Common myeloid progenitor, CD34-positive (primary cell): Measurements from ENCODE around the gene DAPK2.
A peak's percentile ranks its signal among the peaks of the same experiment; 100 is the strongest.
"Not testable (repeated sequence)": the region's sequence is repeated elsewhere in the genome, so short reads cannot be mapped to it uniquely, and the experiment has no call there.

Experiments used
- CTCF ChIA-PET: fragments of 350-600 bp; sonication (Branson Sonifier 250); formaldehyde crosslinking; loops from one replicate; lab custom pipeline; 2021; ENCODE audit warnings: antibody characterized with exemption; lab: Charles Lee
- POLR2A ChIA-PET: fragments of 350-600 bp; sonication (Branson Sonifier 250); formaldehyde crosslinking; loops from one replicate; lab custom pipeline; 2021; ENCODE audit warnings: antibody characterized with exemption; lab: Charles Lee
- DNase-seq, 3 donors: peaks; one replicate each; pipeline versions ENCODE4 v3.0.0 to v3.0.0-alpha.2; 2013
- H3K27ac ChIP-seq, 2 experiments: 1 replicate in 1 of 2; 2 replicates in 1 of 2; pipeline ENCODE4 v1.7.0; 2013; ENCODE audit warnings: inconsistent platforms in 2 of 2, low read length in 2 of 2, mild to moderate bottlenecking in 2 of 2, low read depth in 1 of 2, moderate library complexity in 1 of 2; ENCODE audit not compliant: severe bottlenecking in 2 of 2, insufficient read depth in 1 of 2, poor library complexity in 1 of 2
- H3K27me3 ChIP-seq, 5 experiments: replicated peaks in 2 of 5; 1 replicate in 3 of 5; 2 replicates in 2 of 5; pipeline versions ENCODE4 v1.6.1 to v1.7.0; 2013; ENCODE audit warnings: low read length in 4 of 5, mild to moderate bottlenecking in 2 of 5, moderate library complexity in 2 of 5, inconsistent platforms in 1 of 5; ENCODE audit not compliant: insufficient read depth in 5 of 5, control insufficient read depth in 4 of 5
- H3K36me3 ChIP-seq, 4 experiments: 1 replicate in 2 of 4; 2 replicates in 2 of 4; pipeline versions ENCODE4 v1.6.1 to v1.7.0; 2013; ENCODE audit warnings: low read length in 3 of 4, control low read depth in 1 of 4, mild to moderate bottlenecking in 1 of 4; ENCODE audit not compliant: control insufficient read depth in 4 of 4, insufficient read depth in 4 of 4
- H3K4me1 ChIP-seq, 4 experiments: 1 replicate in 3 of 4; 2 replicates in 1 of 4; pipeline versions ENCODE4 v1.6.1 to v1.7.1; 2013; ENCODE audit warnings: low read length in 3 of 4, mild to moderate bottlenecking in 3 of 4, control low read depth in 1 of 4, inconsistent platforms in 1 of 4, moderate library complexity in 1 of 4; ENCODE audit not compliant: control insufficient read depth in 4 of 4, insufficient read depth in 4 of 4; ENCODE audit errors: control extremely low read depth in 1 of 4
- H3K4me3 ChIP-seq, 7 experiments: 1 replicate in 4 of 7; 2 replicates in 3 of 7; pipeline versions ENCODE4 v1.5.1 to v1.7.0; 2013; ENCODE audit warnings: mild to moderate bottlenecking in 7 of 7, low read length in 6 of 7, moderate library complexity in 6 of 7, inconsistent platforms in 2 of 7, low read depth in 2 of 7, control low read depth in 1 of 7; ENCODE audit not compliant: insufficient read depth in 4 of 7, control insufficient read depth in 1 of 7; ENCODE audit errors: extremely low read depth in 1 of 7
- H3K9me3 ChIP-seq, 5 experiments: 1 replicate in 4 of 5; 2 replicates in 1 of 5; pipeline versions ENCODE4 v1.6.1 to v1.7.1; 2013; ENCODE audit warnings: low read length in 4 of 5, mild to moderate bottlenecking in 2 of 5, inconsistent platforms in 1 of 5, low read depth in 1 of 5, moderate library complexity in 1 of 5; ENCODE audit not compliant: control insufficient read depth in 4 of 5, insufficient read depth in 2 of 5; ENCODE audit errors: control extremely low read depth in 1 of 5
- WGBS: methylation state at CpG from one replicate; pipeline ENCODE4 v1.1.5; 2013; ENCODE audit not compliant: insufficient coverage; 5-methylcytosine and 5-hydroxymethylcytosine counted together

The DAPK2 gene

DNA sequence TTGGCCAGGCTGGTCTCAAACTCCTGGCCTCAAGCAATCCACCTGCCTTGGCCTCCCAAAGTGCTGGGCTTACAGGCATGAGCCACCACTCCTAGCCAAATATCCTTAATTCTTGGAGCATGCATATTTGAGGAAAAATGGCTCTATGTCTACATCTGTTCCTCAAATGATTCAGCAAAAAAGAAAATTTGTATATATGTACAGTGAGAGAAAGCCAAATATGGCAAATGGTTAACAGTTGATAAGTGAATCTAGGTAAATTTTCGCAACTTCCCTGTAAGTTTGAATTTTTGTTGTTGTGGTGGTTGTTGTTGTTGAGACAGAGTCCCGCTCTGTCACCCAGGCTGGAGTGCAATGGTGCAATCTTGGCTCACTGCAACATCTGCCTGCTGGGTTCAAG is 12.8 kb upstream of the DAPK2 start:
- H3K9me3 ChIP-seq, H3K36me3 ChIP-seq, H3K4me1 ChIP-seq, POLR2A ChIA-PET, H3K27me3 ChIP-seq, H3K27ac ChIP-seq, CTCF ChIA-PET, H3K4me3 ChIP-seq: not testable (repeated sequence)
- peak in 1 of 3 donors; percentile 11 for DNase-seq
- 94% methylated on average over 2 of the region's 2 CpGs for WGBS

DNA sequence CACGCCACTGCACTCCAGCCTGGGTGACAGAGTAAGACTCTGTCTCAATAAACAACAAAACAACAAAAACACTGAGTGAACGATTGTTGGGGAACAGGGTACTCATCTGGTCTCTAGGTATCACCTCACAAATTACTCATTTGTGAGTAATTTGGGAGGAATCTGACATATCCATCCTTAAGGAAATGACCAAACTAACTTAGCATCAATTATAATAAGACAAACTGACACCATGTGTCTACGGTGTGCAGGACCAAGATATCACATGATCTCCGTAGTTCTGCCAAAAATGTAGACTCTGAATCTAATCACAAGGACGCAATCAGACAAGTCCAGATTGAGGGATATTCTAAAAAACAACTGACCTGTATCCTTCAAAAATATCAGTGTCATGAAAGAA is 12.0 kb upstream of the DAPK2 start:
- Histone ChIP-seq H3K27me3 (no peaks in the 10 kb centered on the region), H3K4me1 (no peaks in the 10 kb centered on the region), H3K27ac (no peak overlapping the region), H3K4me3 (no peak overlapping the region), H3K9me3 (no peaks in the 10 kb centered on the region), H3K36me3 (no peaks in the 10 kb centered on the region)
- no peak for DNase-seq
- 62% methylated on average over 2 of the region's 5 CpGs for WGBS
- ChIA-PET CTCF (no interaction called here), POLR2A (no interaction called here)

DNA sequence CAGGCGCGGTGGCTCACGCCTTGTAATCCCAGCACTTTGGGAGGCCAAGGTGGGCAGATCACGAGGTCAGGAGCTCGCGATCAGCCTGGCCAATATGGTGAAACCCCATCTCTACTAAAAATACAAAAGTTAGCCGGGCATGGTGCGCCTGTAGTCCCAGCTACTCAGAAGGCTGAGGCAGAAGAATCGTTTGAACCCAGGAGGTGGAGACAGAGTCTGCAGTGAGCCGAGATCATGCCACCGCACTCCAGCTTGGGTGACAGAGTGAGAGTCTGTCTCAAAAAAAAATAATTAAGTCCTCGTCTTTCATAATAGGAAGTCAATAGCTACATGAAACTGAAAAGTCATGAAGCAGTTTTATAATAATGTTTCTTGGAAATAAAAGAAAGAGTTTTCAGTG is 7.4 kb upstream of the DAPK2 start:
- ChIA-PET POLR2A (interaction anchor here (0.7 kb wide), 1 partner anchor 316 kb away, joined by 3 read pairs; no protein-coding TSS in a partner anchor), CTCF (interaction anchor here (1.0 to 1.7 kb wide), 4 partner anchors 9 to 302 kb away, joined by 3 to 6 read pairs (median 4); no protein-coding TSS in a partner anchor)
- not testable (repeated sequence) for H3K4me1 ChIP-seq, H3K27me3 ChIP-seq, H3K4me3 ChIP-seq, H3K27ac ChIP-seq, H3K9me3 ChIP-seq, DNase-seq, H3K36me3 ChIP-seq
- 96% methylated on average over 12 of the region's 12 CpGs for WGBS

DNA sequence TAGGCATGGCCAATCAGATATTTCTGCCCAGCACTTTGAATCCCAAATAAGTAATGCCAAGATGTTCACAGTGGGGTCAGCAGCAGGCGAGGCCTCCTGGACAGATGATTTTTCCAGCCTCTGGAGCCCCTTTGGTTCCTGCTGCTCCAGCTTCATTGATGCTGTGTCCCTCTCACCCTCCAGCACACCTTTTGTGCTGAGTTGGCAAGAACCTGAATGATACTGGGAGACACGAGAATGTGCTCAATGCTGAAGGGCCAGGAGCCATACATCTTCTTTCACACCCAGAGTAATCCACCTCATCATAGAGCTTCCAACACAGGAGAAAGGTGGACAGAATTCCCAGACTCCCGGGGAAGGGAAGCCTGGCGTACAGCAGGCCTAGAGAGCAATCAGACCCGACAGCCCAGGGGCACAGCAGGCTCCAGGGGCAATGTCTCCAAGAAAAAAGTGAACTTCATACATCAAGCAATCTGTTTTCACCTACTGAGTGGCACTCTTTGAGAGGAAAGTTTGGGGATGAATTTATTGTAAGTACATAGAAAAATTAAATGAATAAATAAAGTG is 6.7 kb upstream of the DAPK2 start:
- no peak for DNase-seq
- no peaks in the 10 kb centered on the region for H3K27me3 ChIP-seq
- ChIA-PET POLR2A (no interaction called here), CTCF (interaction anchor here (1.0 to 1.1 kb wide), 2 partner anchors 107 to 301 kb away, joined by 3 read pairs; no protein-coding TSS in a partner anchor)
- H3K27ac ChIP-seq, result no peak overlapping the region
- H3K4me1 ChIP-seq, result peaks cover 2 to 15% (median 6%) of the 10 kb centered on the region in 4 experiments
- H3K4me3 ChIP-seq, result no peak overlapping the region
- H3K36me3 ChIP-seq, result no peaks in the 10 kb centered on the region
- WGBS, result 100% methylated on average over 3 of the region's 5 CpGs
- no peaks in the 10 kb centered on the region for H3K9me3 ChIP-seq

DNA sequence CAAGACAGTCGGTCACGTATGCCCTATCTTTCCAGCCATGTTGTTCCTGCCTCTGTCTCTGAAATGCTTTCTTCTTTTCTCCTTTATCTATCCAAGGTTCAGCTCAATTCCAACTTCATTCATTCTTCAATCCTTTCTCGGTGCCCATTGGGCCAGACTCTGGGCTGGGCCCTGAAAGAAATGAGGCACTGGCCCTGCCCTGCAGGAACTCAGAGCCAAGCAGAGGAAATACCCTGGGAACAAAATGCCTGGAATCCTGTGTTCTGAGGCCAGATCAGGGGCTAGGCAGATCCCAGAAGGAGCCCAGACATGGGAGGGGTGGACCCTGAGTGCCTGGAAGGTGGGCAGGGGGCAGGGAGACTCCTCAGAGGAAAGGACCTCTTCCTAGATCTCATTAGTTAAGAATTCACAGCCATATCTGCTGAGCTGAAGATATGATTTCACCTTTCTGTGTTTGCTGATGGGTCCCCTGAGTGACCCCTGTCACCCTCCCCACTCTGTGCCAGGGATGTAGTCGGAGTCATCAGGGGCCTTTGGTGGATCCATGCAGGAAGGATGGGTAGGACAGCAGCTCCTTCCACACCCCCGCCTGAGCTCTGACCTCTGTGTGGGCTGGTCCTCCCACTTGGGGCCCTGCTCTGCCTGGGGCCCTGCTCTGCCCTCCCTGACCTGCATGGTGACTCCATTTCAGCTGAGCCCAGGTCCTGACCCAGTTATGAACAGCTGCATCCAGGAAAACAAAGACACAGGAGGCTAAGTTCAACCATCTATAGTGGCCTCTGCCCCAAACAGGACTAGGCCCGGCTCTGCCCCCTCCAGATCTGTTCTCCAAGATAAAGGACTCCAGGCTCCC is 5.3 kb upstream of the DAPK2 start:
- ChIA-PET CTCF (no interaction called here), POLR2A (no interaction called here)
- 100% methylated on average over 3 of the region's 6 CpGs for WGBS
- H3K36me3 ChIP-seq, result no peaks in the 10 kb centered on the region
- peaks cover 0 to 7% (median 5%) of the 10 kb centered on the region in 5 experiments for H3K27me3 ChIP-seq
- H3K27ac ChIP-seq, result no peak overlapping the region
- no peak overlapping the region for H3K4me3 ChIP-seq
- H3K9me3 ChIP-seq, result no peaks in the 10 kb centered on the region
- H3K4me1 ChIP-seq, result peaks cover 7 to 21% (median 9%) of the 10 kb centered on the region in 4 experiments
- DNase-seq, result no peak

DNA sequence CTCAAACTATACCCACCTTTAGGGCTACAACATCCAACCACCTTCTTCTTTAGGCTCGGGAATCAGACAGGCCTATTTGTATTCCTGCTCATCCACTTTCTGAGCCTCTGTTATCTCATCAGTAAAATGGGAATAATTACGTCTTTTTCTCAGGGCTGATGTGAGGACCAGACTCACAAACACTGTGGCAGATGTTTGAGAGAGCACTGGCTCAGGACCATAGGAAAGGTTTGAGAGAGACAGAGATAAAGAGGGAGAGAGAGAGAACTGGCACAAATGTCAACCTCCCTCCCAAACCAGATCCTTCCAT is 4.8 kb upstream of the DAPK2 start:
- CTCF ChIA-PET, result interaction anchor here (0.8 to 1.3 kb wide), 3 partner anchors 11 to 41 kb away, joined by 3 to 4 read pairs (median 3); no protein-coding TSS in a partner anchor
- Histone ChIP-seq H3K27ac (no peak overlapping the region), H3K27me3 (peaks cover 0 to 7% (median 5%) of the 10 kb centered on the region in 5 experiments), H3K4me1 (peaks cover 7 to 23% (median 13%) of the 10 kb centered on the region in 4 experiments), H3K36me3 (no peaks in the 10 kb centered on the region), H3K4me3 (no peak overlapping the region), H3K9me3 (no peaks in the 10 kb centered on the region)
- no peak for DNase-seq
- POLR2A ChIA-PET, result no interaction called here
- 100% methylated on average over 2 of the region's 2 CpGs for WGBS
